Limb (tissue), 2 donors: ENCODE results near the gene STPG4.
"Not testable (repeated sequence)": the region's sequence is repeated elsewhere in the genome, so short reads cannot be mapped to it uniquely, and the experiment has no call there.

Source experiments
- DNase-seq, 2 donors: peaks; one replicate each; pipeline ENCODE4 v3.0.0-alpha.2; 2016; ENCODE audit errors: extremely low spot score in 2 of 2

STPG4 gene

GRCh38 chr2:47155091-47155876 lies at the start of gene STPG4:
STPG4 (minus strand) TSS chr2:47155308; CDS start chr2:47155251, 57 bp downstream.
- DNase-seq, result no peak

- DNase-seq, result no peak
Measured at GRCh38 chr2:47204691-47205090, 49.6 kb upstream of the STPG4 start.

- DNase-seq, result no peak
Measured at GRCh38 chr2:47203995-47204394, 48.9 kb upstream of the STPG4 start.

- no peak for DNase-seq
Measured at GRCh38 chr2:47201224-47201623, 46.1 kb upstream of the STPG4 start.

GRCh38 chr2:47198985-47199451 lies 43.9 kb upstream of the STPG4 start:
- DNase-seq, result no peak

GRCh38 chr2:47196499-47196898 lies 41.4 kb upstream of the STPG4 start:
- no peak for DNase-seq

- no peak for DNase-seq
Measured at GRCh38 chr2:47196046-47196445, 40.9 kb upstream of the STPG4 start.

GRCh38 chr2:47195148-47195547 lies 40.0 kb upstream of the STPG4 start:
- DNase-seq, result no peak

- no peak for DNase-seq
Measured at GRCh38 chr2:47194410-47194809, 39.3 kb upstream of the STPG4 start.

GRCh38 chr2:47193607-47194006 lies 38.5 kb upstream of the STPG4 start:
- no peak for DNase-seq

- DNase-seq, result no peak
Measured at GRCh38 chr2:47190188-47190881, 35.2 kb upstream of the STPG4 start.

GRCh38 chr2:47189635-47190034 lies 34.5 kb upstream of the STPG4 start:
- no peak for DNase-seq

- DNase-seq, result no peak
Measured at GRCh38 chr2:47187069-47187468, 32.0 kb upstream of the STPG4 start.

- DNase-seq, result no peak
Measured at GRCh38 chr2:47186351-47186750, 31.2 kb upstream of the STPG4 start.

GRCh38 chr2:47185098-47185497 lies 30.0 kb upstream of the STPG4 start:
- not testable (repeated sequence) for DNase-seq

GRCh38 chr2:47181176-47181575 lies 26.1 kb upstream of the STPG4 start:
- no peak for DNase-seq

- no peak for DNase-seq
Measured at GRCh38 chr2:47180531-47180930, 25.4 kb upstream of the STPG4 start.

- DNase-seq, result no peak
Measured at GRCh38 chr2:47179388-47179787, 24.3 kb upstream of the STPG4 start.

GRCh38 chr2:47178341-47178740 lies 23.2 kb upstream of the STPG4 start:
- DNase-seq, result no peak

GRCh38 chr2:47177043-47177565 lies 22.0 kb upstream of the STPG4 start:
- peak in 1 of 2 donors; percentile 27 for DNase-seq

- DNase-seq, result peak in 1 of 2 donors; percentile 42
Measured at GRCh38 chr2:47174733-47175361, 19.7 kb upstream of the STPG4 start.
